ENCODE results near the gene COPS8. TPM values are rescaled to one million over a fixed set of nuclear protein-coding genes. Genes with fewer than 3 reads are reported as not detected.

COPS8 gene
- total and polyA plus RNA-seq, 8 donors, result 44.4 to 78.1 (median 69.7) TPM

GRCh38 chr2:237136824-237137223, 51.1 kb downstream of the COPS8 start:
- Histone ChIP-seq H3K27me3 (no peaks in the 10 kb centered on the region), H3K27ac (no peak overlapping the region), H3K4me1 (no peaks in the 10 kb centered on the region), H3K4me3 (no peak overlapping the region), H3K36me3 (no peaks in the 10 kb centered on the region), H3K9me3 (peaks cover 0 to 4% of the 10 kb centered on the region in 2 donors)
- intact Hi-C loops (cut with DNase I), result no loop called here
- ATAC-seq (no peak), DNase-seq (no peak)
- TF ChIP-seq CTCF (IDR thresholded peaks at IDR 0.05), result no peak

- Histone ChIP-seq H3K9me3 (peaks cover 0 to 4% of the 10 kb centered on the region in 2 donors), H3K4me3 (no peak overlapping the region), H3K4me1 (no peaks in the 10 kb centered on the region), H3K27ac (no peak overlapping the region), H3K27me3 (no peaks in the 10 kb centered on the region), H3K36me3 (no peaks in the 10 kb centered on the region)
- ATAC-seq (no peak), DNase-seq (peak in 1 of 4 donors; percentile 64)
- intact Hi-C loops (cut with DNase I), result no loop called here
- no peak for TF ChIP-seq CTCF (IDR thresholded peaks at IDR 0.05)
These were observed 52.1 kb downstream of the COPS8 start for GRCh38 chr2:237137626-237138323.

DNA sequence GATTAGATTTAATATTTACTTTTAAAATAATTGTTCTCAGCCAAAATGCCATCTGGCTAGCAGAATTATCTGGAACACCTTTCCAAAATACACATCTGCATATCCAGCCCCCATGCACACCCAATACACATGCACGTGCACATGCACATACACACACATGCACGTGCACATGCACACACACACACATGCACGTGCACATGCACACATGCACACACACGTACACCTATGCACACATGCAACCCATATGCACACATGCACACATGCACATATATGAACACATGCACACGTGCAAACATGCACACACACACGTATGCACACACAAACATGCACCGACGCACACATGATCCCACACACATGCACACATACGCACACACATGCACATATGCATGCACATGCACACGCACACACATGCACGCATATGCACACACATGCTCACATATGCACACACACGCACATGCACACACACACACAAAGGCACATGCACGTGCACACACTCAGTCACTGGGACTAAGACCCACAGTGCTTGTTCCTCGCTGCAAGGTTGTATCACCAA, 53.5 kb downstream of the COPS8 start:
- Histone ChIP-seq H3K9me3 (no peaks in the 10 kb centered on the region), H3K4me3 (no peak overlapping the region), H3K27me3 (no peaks in the 10 kb centered on the region), H3K36me3 (no peaks in the 10 kb centered on the region), H3K27ac (no peak overlapping the region), H3K4me1 (no peaks in the 10 kb centered on the region)
- no peak for TF ChIP-seq CTCF (IDR thresholded peaks at IDR 0.05)
- DNase-seq (no peak), ATAC-seq (no peak)
- intact Hi-C loops (cut with DNase I), result no loop called here

DNA sequence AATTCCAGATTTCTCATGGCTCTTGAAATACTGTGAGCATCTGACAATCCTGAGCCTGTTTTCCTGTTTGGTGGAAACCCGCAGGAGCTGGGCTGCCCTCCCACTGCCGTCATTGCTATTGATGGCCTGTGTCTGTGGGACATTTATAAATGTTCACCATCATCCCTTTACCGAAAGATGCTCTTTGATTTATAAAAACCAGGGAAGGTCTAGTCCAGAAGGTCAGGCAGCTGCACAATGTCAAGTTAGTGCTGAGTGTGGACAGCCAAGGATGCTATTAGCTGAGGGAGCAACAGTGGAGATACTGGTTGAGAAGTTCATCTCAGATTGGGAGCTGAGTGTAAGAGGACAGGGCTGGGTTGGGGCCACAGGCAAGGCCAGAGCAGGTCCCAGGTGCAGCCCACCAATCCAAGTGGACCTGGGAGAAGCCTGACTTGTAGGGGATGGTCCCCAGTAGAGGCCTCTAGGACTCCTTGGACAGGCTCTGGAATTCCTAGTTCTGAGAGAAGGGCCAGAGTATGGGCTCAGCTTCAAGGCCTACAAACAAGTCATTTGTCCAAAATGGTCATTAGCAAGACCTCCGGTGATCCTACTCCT, 55.1 kb downstream of the COPS8 start:
- DNase-seq (no peak), ATAC-seq (peak; percentile 34)
- TF ChIP-seq CTCF (IDR thresholded peaks at IDR 0.05), result no peak
- H3K4me1 ChIP-seq, result no peaks in the 10 kb centered on the region
- intact Hi-C loops (cut with DNase I), result no loop called here
- peaks cover 0 to 1% of the 10 kb centered on the region in 2 donors for H3K9me3 ChIP-seq
- H3K27me3 ChIP-seq, result no peaks in the 10 kb centered on the region
- no peak overlapping the region for H3K4me3 ChIP-seq
- H3K27ac ChIP-seq, result no peak overlapping the region
- no peaks in the 10 kb centered on the region for H3K36me3 ChIP-seq

GRCh38 chr2:237141571-237142051, 55.9 kb downstream of the COPS8 start:
- no peak overlapping the region for H3K27ac ChIP-seq
- no peaks in the 10 kb centered on the region for H3K27me3 ChIP-seq
- intact Hi-C loops (cut with DNase I), result no loop called here
- no peak for DNase-seq
- no peak overlapping the region for H3K4me3 ChIP-seq
- TF ChIP-seq CTCF (IDR thresholded peaks at IDR 0.05), result no peak
- ATAC-seq, result peak; percentile 52
- no peaks in the 10 kb centered on the region for H3K36me3 ChIP-seq
- no peaks in the 10 kb centered on the region for H3K4me1 ChIP-seq
- H3K9me3 ChIP-seq, result peaks cover 2 to 10% of the 10 kb centered on the region in 2 donors
